RWPE2 (cell line): ENCODE data around the gene GAPDHS.

Experiments
- ATAC-seq: fragments of 200-7000 bp; cut with Tn5 transposase; 3 replicates; pipeline ENCODE4 v1.9.1; 2021; ENCODE audit warnings: low read depth
- DNase-seq: peaks from one replicate; pipeline ENCODE4 v3.0.0-alpha.2; 2020; ENCODE audit warnings: low spot score
- H3K27ac ChIP-seq: fragments of 450-650 bp; 2 replicates; pipeline ENCODE4 v1.5.1; 2017; ENCODE audit warnings: mild to moderate bottlenecking; ENCODE audit not compliant: poor library complexity, severe bottlenecking
- H3K27me3 ChIP-seq: fragments of 250-450 bp; sonication (Bioruptor Pico); 2 replicates; pipeline ENCODE4 v1.5.1; 2021; ENCODE audit warnings: mild to moderate bottlenecking, moderate library complexity; ENCODE audit not compliant: insufficient read depth, poor library complexity, severe bottlenecking
- H3K36me3 ChIP-seq: fragments of 250-450 bp; sonication (Bioruptor Pico); 2 replicates; pipeline ENCODE4 v1.5.1; 2020; ENCODE audit warnings: low read depth, mild to moderate bottlenecking, moderate library complexity
- H3K4me1 ChIP-seq: fragments of 250-450 bp; sonication (Bioruptor Pico); 2 replicates; pipeline ENCODE4 v1.5.1; 2021; ENCODE audit warnings: mild to moderate bottlenecking, moderate library complexity; ENCODE audit not compliant: insufficient read depth, poor library complexity, severe bottlenecking
- H3K4me3 ChIP-seq: fragments of 250-450 bp; sonication (Bioruptor Pico); 2 replicates; pipeline ENCODE4 v1.5.1; 2021; ENCODE audit warnings: mild to moderate bottlenecking, moderate library complexity; ENCODE audit not compliant: severe bottlenecking
- H3K9me3 ChIP-seq: fragments of 250-450 bp; sonication (Bioruptor Pico); 2 replicates; pipeline ENCODE4 v1.5.1; 2021; ENCODE audit warnings: mild to moderate bottlenecking, moderate library complexity; ENCODE audit not compliant: severe bottlenecking
- TF ChIP-seq, protein P1 (sequence below): fragments of 450-650 bp; IDR thresholded peaks from one replicate; pipeline ENCODE4 v1.5.1; 2017; ENCODE audit warnings: mild to moderate bottlenecking, moderate library complexity; ENCODE audit not compliant: poor library complexity, severe bottlenecking

Gene GAPDHS

DNA sequence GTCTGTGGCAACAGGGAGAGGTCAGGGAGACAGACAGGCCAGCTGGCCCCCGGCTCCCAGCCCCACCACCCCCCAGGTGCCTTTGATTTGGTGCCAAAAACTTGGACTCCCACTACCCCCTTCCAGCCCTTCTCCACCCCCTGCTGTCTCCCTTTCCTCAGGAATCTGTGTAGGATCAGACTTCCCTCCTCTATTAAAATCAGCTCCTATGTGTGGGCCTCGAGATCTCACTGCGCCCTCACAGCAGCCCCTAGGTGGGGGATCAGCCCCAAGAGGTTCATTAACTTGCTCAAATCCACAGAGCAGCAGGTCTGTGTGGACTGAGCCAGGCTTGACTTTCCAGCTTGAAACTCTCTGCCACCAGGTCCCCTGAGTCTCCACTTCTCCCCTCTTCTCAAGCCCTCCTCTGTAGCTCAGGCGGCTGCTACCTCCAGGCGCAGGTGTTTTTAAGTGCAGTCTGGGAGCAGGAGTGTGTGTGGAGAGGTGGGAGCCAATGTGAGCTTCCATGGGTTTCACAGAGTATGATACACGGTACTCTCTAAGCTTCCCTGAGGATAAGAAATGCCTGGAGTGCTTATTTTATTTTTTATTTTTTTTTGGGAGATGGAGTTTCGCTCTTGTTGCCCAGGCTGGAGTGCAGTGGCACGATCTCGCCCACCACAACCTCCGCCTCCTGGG is 1.7 kb downstream of the GAPDHS start:
- TF ChIP-seq, protein P1, sequence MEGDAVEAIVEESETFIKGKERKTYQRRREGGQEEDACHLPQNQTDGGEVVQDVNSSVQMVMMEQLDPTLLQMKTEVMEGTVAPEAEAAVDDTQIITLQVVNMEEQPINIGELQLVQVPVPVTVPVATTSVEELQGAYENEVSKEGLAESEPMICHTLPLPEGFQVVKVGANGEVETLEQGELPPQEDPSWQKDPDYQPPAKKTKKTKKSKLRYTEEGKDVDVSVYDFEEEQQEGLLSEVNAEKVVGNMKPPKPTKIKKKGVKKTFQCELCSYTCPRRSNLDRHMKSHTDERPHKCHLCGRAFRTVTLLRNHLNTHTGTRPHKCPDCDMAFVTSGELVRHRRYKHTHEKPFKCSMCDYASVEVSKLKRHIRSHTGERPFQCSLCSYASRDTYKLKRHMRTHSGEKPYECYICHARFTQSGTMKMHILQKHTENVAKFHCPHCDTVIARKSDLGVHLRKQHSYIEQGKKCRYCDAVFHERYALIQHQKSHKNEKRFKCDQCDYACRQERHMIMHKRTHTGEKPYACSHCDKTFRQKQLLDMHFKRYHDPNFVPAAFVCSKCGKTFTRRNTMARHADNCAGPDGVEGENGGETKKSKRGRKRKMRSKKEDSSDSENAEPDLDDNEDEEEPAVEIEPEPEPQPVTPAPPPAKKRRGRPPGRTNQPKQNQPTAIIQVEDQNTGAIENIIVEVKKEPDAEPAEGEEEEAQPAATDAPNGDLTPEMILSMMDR: no peak
- Histone ChIP-seq H3K9me3 (no peaks in the 10 kb centered on the region), H3K36me3 (no peaks in the 10 kb centered on the region), H3K4me1 (no peaks in the 10 kb centered on the region), H3K27ac (no peak overlapping the region), H3K4me3 (no peak overlapping the region), H3K27me3 (peaks cover 24% of the 10 kb centered on the region)
- DNase-seq (no peak), ATAC-seq (no peak)

DNA sequence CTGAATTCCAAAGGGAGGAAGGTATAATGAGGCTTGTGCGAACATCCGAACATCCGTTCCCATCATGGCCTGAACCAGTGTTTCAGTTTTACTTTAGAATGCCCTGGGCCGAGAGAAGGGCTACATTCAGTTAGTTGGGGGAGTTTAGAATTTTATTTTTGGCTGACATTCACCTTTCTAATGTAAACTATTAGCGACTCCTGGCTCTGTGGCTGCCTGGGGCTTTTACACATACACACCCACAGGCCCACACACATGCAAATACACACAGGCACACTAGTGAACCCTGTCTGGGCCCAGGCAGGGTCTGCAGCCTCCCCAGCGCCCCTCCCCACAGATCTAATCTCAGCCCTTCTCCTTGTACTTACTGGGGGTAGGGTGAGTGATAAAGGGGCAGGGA is 6.1 kb downstream of the GAPDHS start:
- ATAC-seq: no peak
- Histone ChIP-seq H3K27me3 (no peaks in the 10 kb centered on the region), H3K4me3 (no peak overlapping the region), H3K9me3 (no peaks in the 10 kb centered on the region), H3K4me1 (no peaks in the 10 kb centered on the region), H3K36me3 (peaks cover 3% of the 10 kb centered on the region; the same call in 1 of the 2 replicates), H3K27ac (no peak overlapping the region)
- DNase-seq: no peak
- TF ChIP-seq, protein P1: no peak

DNA sequence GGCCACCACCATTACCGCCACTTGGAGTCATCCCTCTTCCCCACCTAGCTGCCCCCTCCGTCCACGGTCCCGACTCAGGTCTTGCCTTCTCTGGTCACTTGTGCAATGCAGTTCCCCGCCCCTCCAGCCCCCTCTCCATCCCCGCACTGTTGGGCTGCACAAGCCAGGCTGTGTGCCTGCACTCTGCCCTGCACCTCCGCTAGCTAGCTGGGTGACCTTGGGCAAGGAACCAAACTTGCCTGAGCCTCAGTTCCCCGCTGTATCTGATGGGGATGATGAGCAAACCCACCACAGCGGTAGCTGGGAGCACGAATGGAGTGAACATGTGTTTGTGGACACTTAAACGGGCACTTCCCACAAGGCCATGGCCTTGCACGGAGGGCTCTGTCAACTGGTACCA is 6.6 kb downstream of the GAPDHS start:
- DNase-seq (no peak), ATAC-seq (no peak)
- no peaks in the 10 kb centered on the region for H3K9me3 ChIP-seq
- no peaks in the 10 kb centered on the region for H3K4me1 ChIP-seq
- TF ChIP-seq, protein P1: no peak
- no peak overlapping the region for H3K4me3 ChIP-seq
- no peak overlapping the region for H3K27ac ChIP-seq
- H3K27me3 ChIP-seq: no peaks in the 10 kb centered on the region
- peaks cover 3% of the 10 kb centered on the region; the same call in 1 of the 2 replicates for H3K36me3 ChIP-seq

DNA sequence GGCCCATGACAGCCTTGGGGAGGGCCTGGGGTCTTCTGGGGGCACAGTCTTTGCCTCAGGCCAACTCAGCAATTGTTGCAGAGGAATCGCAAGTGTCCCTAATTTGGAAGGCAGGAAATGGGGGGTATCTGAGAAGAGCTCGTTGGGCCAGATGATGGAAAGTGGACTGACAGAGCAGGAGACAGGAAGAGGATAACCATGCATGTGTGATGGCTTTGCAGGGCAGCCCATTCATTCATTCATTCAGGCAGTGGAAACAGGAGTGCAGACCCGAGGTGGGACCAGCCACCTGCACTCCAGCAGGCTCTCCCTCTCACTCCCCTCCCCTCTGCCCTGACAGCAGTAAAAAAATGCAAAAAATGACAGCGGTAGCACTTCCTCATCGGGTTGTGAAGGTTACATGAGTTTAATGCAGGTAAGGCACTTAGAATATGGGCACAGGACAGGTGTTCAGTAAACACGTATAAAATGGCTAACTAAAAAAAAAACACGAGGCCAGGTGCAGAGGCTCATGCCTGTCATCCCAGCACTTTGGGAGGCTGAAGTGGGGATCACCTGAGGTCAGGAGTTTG is 7.2 kb downstream of the GAPDHS start:
- H3K27me3 ChIP-seq: no peaks in the 10 kb centered on the region
- DNase-seq: no peak
- TF ChIP-seq, protein P1: no peak
- H3K9me3 ChIP-seq: no peaks in the 10 kb centered on the region
- H3K4me3 ChIP-seq: no peak overlapping the region
- no peak for ATAC-seq
- peaks cover 3% of the 10 kb centered on the region; the same call in 1 of the 2 replicates for H3K36me3 ChIP-seq
- no peaks in the 10 kb centered on the region for H3K4me1 ChIP-seq
- H3K27ac ChIP-seq: no peak overlapping the region

DNA sequence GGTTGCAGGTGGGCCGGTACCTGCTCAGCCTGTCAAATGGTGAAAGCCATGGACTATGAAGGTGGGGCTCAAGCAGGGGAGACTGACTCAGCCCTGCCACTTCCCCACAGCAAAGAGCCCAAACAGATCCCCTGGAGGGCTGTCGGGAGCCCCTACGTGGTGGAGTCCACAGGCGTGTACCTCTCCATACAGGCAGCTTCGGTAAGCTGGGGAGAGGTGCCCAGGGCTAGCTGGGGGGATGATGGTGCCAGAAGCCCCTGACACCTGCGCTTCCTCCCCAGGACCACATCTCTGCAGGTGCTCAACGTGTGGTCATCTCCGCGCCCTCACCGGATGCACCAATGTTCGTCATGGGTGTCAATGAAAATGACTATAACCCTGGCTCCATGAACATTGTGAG is 9.0 kb downstream of the GAPDHS start:
- Histone ChIP-seq H3K27ac (no peak overlapping the region), H3K9me3 (no peaks in the 10 kb centered on the region), H3K36me3 (peaks cover 14% of the 10 kb centered on the region), H3K4me1 (peaks cover 6% of the 10 kb centered on the region), H3K4me3 (no peak overlapping the region), H3K27me3 (no peaks in the 10 kb centered on the region)
- TF ChIP-seq, protein P1: no peak
- no peak for DNase-seq
- no peak for ATAC-seq
